HEK293T (cell line): ENCODE measurements around the gene MBNL2.

Experiments
- ELF4 ChIP-seq: fragments of 450-650 bp; IDR thresholded peaks from 2 replicates; pipeline ENCODE4 v1.6.1; 2017; ENCODE audit warnings: antibody characterized with exemption
- FOXK2 ChIP-seq: fragments of 450-650 bp; IDR thresholded peaks from 2 replicates; pipeline ENCODE4 v1.6.1; 2016; ENCODE audit warnings: mild to moderate bottlenecking
- HDGF ChIP-seq: fragments of 450-650 bp; IDR thresholded peaks from 2 replicates; pipeline ENCODE4 v1.6.1; 2017; ENCODE audit warnings: antibody characterized with exemption, borderline replicate concordance
- SP1 ChIP-seq: fragments of 450-650 bp; IDR thresholded peaks from 2 replicates; pipeline ENCODE4 v1.6.1; 2017

DNA sequence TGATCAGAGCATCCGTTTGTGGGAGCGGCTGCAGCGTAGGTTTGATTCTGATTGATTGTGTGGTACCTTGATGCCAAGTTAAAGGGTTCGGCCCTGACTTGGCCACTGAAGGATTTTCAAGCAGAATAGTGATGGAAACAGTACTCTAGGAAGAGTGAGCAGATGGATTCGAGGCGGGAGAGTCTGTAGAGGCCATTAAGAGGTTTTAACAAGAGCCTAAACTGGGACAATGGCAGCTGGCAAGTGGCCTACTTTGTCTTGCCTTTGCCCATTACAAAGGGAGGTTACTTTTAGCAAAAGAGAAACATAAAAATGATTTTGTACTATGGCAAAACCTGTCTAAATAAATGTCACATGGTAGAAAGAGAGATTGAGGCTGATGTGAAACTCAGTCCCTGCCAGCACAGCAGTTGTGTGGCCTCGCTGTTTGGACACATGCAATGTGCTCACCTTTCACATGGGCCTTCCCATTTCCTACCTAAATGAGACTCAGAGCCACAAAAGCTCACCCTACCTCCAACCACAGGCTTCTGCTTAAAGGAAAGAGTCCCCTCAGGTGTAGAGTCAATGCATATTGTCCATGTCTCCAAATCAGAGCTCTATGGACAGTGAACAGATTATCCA is 149.5 kb downstream of the MBNL2 start:
- TF ChIP-seq SP1 = no peak
- TF ChIP-seq HDGF = no peak
- TF ChIP-seq FOXK2 = no peak
- TF ChIP-seq ELF4 = no peak
